Coronary artery (tissue), 2 donors: ENCODE results near the gene PPM1J.

Experiments
- DNase-seq: peaks from one replicate; pipeline ENCODE4 v3.0.0-alpha.2; 2017; ENCODE audit warnings: low spot score
- H3K27ac ChIP-seq, 2 donors: fragments of 200-600 bp; sonication (generic); one replicate each; pipeline ENCODE4 v1.5.1; 2016 to 2019
- H3K4me3 ChIP-seq: fragments of 200-600 bp; sonication (generic); 2 replicates; pipeline ENCODE4 v1.5.1; 2016; ENCODE audit warnings: mild to moderate bottlenecking, moderate library complexity
- CTCF ChIP-seq: fragments of 200-600 bp; sonication (generic); IDR thresholded peaks from one replicate; pipeline ENCODE4 v1.5.1; 2019; ENCODE audit warnings: antibody characterized with exemption

PPM1J gene

DNA sequence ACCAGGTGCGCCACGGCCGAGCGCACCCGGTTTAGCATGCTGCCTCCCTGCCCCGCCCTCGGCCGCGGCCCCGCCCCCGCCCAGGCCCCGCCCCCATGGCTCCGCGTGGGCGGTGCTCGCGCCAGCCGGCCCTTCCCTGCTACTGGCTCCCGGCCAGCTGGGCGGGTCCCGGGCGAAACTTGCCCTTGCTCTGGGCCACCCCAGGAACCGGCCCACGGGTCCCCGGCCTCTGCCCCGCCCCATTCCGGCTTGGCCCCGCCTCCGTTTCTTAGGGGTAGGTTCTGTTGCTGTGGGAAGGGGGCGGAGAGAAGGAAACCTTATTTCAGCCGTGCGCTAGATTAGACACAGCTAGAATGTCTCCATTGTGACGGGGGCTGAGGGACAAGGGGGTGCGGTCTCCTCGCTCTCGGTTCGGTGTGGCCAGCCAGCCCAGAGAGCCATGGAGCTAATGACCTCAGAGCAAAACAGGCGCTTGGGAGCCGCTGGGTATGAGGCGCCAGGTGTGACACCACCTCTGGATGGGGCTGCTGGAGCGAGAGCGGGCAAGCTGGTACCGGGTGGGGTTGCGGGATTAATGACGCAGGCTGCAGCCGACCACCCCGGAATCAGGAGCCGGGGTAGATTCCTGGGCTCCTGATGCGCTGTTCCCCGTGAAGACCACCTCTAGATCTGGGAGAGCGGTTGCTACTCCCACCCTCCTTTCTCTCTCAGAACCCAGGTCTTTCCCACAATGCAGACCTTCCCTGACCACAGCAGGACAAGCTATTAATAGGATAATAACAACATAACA is at the start of gene PPM1J:
PPM1J (minus strand) TSS at position 69 of the 790 bp plus-strand sequence; CDS start at position 38, 31 bp downstream.
- peak; percentile 98 for DNase-seq
- Histone ChIP-seq H3K4me3 (peak within 1 kb of the TSS; percentile 86), H3K27ac (peak within 1 kb of the TSS; percentile 62 to 78)
- no peak for TF ChIP-seq CTCF

GRCh38 chr1:112762541-112763500 is 47.7 kb upstream of the PPM1J start:
- no peak for TF ChIP-seq CTCF

GRCh38 chr1:112761714-112762480 is 46.8 kb upstream of the PPM1J start:
- TF ChIP-seq CTCF, result no peak
- DNase-seq, result no peak
- Histone ChIP-seq H3K27ac (no peak overlapping the region), H3K4me3 (no peak overlapping the region)

More at GRCh38 chr1:112762541-112763500, 47.7 kb upstream of the PPM1J start:
- Histone ChIP-seq H3K27ac (no peak overlapping the region), H3K4me3 (no peak overlapping the region)
- no peak for DNase-seq

GRCh38 chr1:112759228-112759627 is 44.1 kb upstream of the PPM1J start:
- no peak for TF ChIP-seq CTCF
- H3K4me3 ChIP-seq, result no peak overlapping the region
- no peak overlapping the region for H3K27ac ChIP-seq
- DNase-seq, result no peak

GRCh38 chr1:112754116-112754628 is 39.0 kb upstream of the PPM1J start:
- no peak for TF ChIP-seq CTCF
- no peak for DNase-seq
- Histone ChIP-seq H3K27ac (no peak overlapping the region), H3K4me3 (no peak overlapping the region)

GRCh38 chr1:112748396-112748795 is 33.3 kb upstream of the PPM1J start:
- no peak for DNase-seq
- no peak overlapping the region for H3K4me3 ChIP-seq
- TF ChIP-seq CTCF, result no peak
- H3K27ac ChIP-seq, result no peak overlapping the region
